Duodenal mucosa (tissue), 2 donors: ENCODE measurements around the gene OR2M5.

ENCODE experiments used
- H3K27ac ChIP-seq: one replicate; pipeline ENCODE4 v1.7.0; 2013; ENCODE audit warnings: low read depth, low read length
- H3K27me3 ChIP-seq, 2 donors: one replicate each; pipeline ENCODE4 v1.7.0; 2013; ENCODE audit warnings: low read length in 2 of 2, control low read depth in 1 of 2; ENCODE audit not compliant: insufficient read depth in 2 of 2, control insufficient read depth in 1 of 2
- H3K36me3 ChIP-seq, 2 donors: one replicate each; pipeline ENCODE4 v1.7.0; 2013; ENCODE audit warnings: low read length in 2 of 2, control low read depth in 1 of 2; ENCODE audit not compliant: insufficient read depth in 2 of 2, control insufficient read depth in 1 of 2
- H3K4me1 ChIP-seq, 2 donors: one replicate each; pipeline ENCODE4 v1.7.0; 2013; ENCODE audit warnings: low read length in 2 of 2, control low read depth in 1 of 2; ENCODE audit not compliant: insufficient read depth in 2 of 2, control insufficient read depth in 1 of 2
- H3K4me3 ChIP-seq, 2 donors: one replicate each; pipeline ENCODE4 v1.7.0; 2013; ENCODE audit warnings: low read length in 2 of 2, low read depth in 1 of 2
- H3K9ac ChIP-seq, 2 donors: one replicate each; pipeline ENCODE4 v1.7.0; 2013; ENCODE audit warnings: low read length in 2 of 2, low read depth in 1 of 2
- H3K9me3 ChIP-seq, 2 donors: one replicate each; pipeline ENCODE4 v1.7.0; 2013; ENCODE audit warnings: low read length in 2 of 2, control low read depth in 1 of 2; ENCODE audit not compliant: control insufficient read depth in 1 of 2

The OR2M5 gene

GRCh38 chr1:248144513-248145198 lies at the start of gene OR2M5:
Gene OR2M5, plus strand, starts transcription at chr1:248145148. Its CDS starts 0 bp downstream, at chr1:248145148.
- no peak within 1 kb of the TSS for H3K9ac ChIP-seq
- no peak within 1 kb of the TSS for H3K27ac ChIP-seq
- no peaks in the 10 kb centered on the region for H3K27me3 ChIP-seq
- no peak within 1 kb of the TSS for H3K4me3 ChIP-seq
- no peaks in the 10 kb centered on the region for H3K36me3 ChIP-seq
- H3K4me1 ChIP-seq: no peaks in the 10 kb centered on the region
- peaks cover 7 to 20% of the 10 kb centered on the region in 2 donors for H3K9me3 ChIP-seq

DNA sequence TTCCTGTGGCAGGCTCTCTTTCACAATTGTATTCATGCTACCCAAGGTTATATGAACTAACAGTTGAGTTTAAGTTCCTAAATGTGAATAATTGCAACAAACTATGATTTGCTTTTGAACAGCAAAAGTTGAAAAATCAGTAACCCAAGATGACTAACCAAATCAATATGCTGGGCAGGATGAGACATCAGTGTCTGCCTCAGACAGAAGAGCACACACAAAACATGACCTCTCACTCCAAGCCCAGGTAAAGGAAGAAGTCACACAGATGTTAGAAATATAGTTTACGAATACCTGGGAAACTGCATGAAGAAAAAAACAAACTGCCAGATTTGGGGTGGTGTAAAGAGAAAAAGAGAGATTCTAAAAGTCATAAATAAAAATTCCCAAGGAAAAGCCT lies 46.4 kb upstream of the OR2M5 start:
- no peaks in the 10 kb centered on the region for H3K27me3 ChIP-seq
- no peaks in the 10 kb centered on the region for H3K4me1 ChIP-seq
- H3K36me3 ChIP-seq: no peaks in the 10 kb centered on the region
- H3K9ac ChIP-seq: no peak overlapping the region
- H3K9me3 ChIP-seq: peaks cover 4 to 7% of the 10 kb centered on the region in 2 donors
- no peak overlapping the region for H3K27ac ChIP-seq
- no peak overlapping the region for H3K4me3 ChIP-seq

DNA sequence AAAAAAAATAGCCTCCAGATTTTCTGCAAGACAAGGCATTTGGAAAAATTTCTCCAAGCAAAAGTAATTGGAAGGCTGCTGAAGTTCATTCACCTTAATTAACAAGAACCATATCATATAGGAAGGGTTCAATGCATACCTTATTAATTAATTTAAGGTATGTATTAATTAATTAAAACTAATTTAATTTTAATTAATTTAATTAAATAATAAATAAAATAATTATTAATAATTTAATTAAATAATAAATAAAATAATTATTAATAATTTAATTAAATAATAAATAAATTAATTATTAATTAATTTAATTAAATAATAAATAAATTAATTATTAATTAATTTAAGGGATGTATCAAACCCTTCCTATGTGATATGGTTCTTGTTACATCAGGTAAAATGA lies 42.1 kb upstream of the OR2M5 start:
- Histone ChIP-seq H3K27me3 (no peaks in the 10 kb centered on the region), H3K9me3 (peaks cover 4 to 10% of the 10 kb centered on the region in 2 donors), H3K36me3 (no peaks in the 10 kb centered on the region), H3K4me1 (no peaks in the 10 kb centered on the region), H3K4me3 (no peak overlapping the region), H3K9ac (no peak overlapping the region), H3K27ac (no peak overlapping the region)

- Histone ChIP-seq H3K36me3 (no peaks in the 10 kb centered on the region), H3K27me3 (no peaks in the 10 kb centered on the region), H3K4me1 (no peaks in the 10 kb centered on the region), H3K4me3 (no peak overlapping the region), H3K9me3 (peaks cover 19 to 25% of the 10 kb centered on the region in 2 donors), H3K27ac (no peak overlapping the region), H3K9ac (no peak overlapping the region)
These were observed 33.8 kb upstream of the OR2M5 start for GRCh38 chr1:248111157-248111556.

DNA sequence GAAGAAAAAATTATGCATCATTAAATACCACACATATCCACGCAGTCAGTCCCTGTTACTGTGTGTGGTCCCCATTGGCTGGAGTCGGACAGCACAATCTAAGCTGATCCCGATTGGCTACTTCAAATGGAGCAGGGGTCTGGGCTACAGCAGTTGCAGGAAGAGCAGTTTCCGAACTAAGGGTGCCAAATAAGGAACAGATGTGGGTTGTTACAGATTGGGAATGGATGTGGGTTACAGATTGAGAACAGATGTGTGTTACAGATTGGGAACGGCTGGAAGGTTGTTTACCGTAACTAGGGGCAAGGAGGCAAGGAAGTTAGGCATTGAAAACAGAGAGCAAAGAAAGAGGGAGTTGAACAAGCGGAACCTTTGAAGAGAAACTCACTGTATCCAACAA lies 30.1 kb upstream of the OR2M5 start:
- Histone ChIP-seq H3K36me3 (no peaks in the 10 kb centered on the region), H3K27me3 (no peaks in the 10 kb centered on the region), H3K4me1 (no peaks in the 10 kb centered on the region), H3K4me3 (no peak overlapping the region), H3K9ac (no peak overlapping the region), H3K27ac (no peak overlapping the region), H3K9me3 (peaks cover 17 to 19% of the 10 kb centered on the region in 2 donors)

DNA sequence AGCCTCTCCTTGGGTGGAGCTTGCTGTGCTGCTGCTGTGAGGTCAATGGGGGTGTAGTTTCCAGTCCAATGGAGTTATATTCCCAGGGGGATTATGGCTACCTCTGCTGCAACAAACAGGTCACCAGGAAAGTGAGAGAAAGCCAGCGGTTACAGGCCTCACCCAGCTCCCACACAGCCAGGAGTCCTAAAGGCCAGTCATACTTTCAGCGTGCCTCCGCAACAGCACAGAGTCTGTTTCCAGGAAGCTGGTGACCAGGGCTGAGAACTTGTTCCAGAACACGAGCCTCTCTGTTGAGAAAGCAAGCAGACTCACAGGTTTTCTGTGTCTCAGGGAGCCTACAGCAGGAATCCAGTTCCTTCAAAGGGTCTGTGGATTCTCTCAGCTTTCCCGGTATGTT lies 17.3 kb upstream of the OR2M5 start:
- Histone ChIP-seq H3K9me3 (peaks cover 14 to 21% of the 10 kb centered on the region in 2 donors), H3K9ac (no peak overlapping the region), H3K27ac (no peak overlapping the region), H3K27me3 (no peaks in the 10 kb centered on the region), H3K4me1 (no peaks in the 10 kb centered on the region), H3K36me3 (no peaks in the 10 kb centered on the region), H3K4me3 (no peak overlapping the region)

GRCh38 chr1:248136811-248137210 lies 8.1 kb upstream of the OR2M5 start:
- Histone ChIP-seq H3K27me3 (no peaks in the 10 kb centered on the region), H3K27ac (no peak overlapping the region)

DNA sequence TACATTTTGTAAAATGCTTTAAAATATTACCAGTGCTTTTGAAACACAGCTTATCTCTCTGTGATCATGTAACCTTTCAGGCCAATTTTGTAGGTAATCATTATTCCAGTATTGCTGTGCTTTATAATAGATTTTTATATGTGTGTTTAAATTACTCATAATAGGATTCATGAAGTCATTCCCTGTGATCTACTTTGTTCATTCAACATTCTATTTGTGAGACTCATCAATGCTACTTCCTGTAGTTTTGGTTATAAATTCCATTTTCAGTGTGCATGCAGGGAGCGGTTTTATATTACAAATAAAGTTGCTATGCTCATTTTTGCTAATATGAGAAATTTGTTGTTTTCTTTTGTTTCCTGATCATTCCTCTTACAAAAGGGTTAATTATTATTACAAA lies 4.1 kb upstream of the OR2M5 start:
- H3K4me3 ChIP-seq: no peak overlapping the region
- no peaks in the 10 kb centered on the region for H3K36me3 ChIP-seq
- no peaks in the 10 kb centered on the region for H3K27me3 ChIP-seq
- H3K9me3 ChIP-seq: peaks cover 7 to 9% of the 10 kb centered on the region in 2 donors
- no peak overlapping the region for H3K27ac ChIP-seq
- no peak overlapping the region for H3K9ac ChIP-seq
- no peaks in the 10 kb centered on the region for H3K4me1 ChIP-seq

More at GRCh38 chr1:248136811-248137210, 8.1 kb upstream of the OR2M5 start:
- peaks cover 0 to 5% of the 10 kb centered on the region in 2 donors for H3K9me3 ChIP-seq
- no peak overlapping the region for H3K9ac ChIP-seq
- no peaks in the 10 kb centered on the region for H3K4me1 ChIP-seq
- no peaks in the 10 kb centered on the region for H3K36me3 ChIP-seq
- no peak overlapping the region for H3K4me3 ChIP-seq

DNA sequence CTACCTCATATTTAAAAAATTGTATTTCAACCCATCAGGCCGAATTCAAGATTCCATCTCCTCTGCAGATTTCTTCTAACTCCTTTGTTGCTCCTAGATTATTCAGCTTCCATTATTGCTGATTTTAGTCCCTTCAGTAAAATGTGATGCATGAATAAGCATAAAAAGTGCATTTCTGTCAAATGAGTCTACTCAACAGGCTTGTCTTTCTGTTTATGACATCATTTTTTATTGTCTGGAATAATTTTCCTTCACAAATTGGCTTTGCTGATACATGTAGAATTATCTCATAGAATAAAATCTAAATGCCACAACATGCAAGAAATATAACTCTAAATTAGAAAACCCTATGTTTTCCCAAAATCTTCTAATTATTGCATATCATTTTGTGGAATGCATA lies 1.6 kb upstream of the OR2M5 start:
- H3K27ac ChIP-seq: no peak overlapping the region
- no peaks in the 10 kb centered on the region for H3K36me3 ChIP-seq
- no peak overlapping the region for H3K4me3 ChIP-seq
- H3K9me3 ChIP-seq: peaks cover 7 to 20% of the 10 kb centered on the region in 2 donors
- no peaks in the 10 kb centered on the region for H3K27me3 ChIP-seq
- H3K9ac ChIP-seq: no peak overlapping the region
- H3K4me1 ChIP-seq: no peaks in the 10 kb centered on the region

DNA sequence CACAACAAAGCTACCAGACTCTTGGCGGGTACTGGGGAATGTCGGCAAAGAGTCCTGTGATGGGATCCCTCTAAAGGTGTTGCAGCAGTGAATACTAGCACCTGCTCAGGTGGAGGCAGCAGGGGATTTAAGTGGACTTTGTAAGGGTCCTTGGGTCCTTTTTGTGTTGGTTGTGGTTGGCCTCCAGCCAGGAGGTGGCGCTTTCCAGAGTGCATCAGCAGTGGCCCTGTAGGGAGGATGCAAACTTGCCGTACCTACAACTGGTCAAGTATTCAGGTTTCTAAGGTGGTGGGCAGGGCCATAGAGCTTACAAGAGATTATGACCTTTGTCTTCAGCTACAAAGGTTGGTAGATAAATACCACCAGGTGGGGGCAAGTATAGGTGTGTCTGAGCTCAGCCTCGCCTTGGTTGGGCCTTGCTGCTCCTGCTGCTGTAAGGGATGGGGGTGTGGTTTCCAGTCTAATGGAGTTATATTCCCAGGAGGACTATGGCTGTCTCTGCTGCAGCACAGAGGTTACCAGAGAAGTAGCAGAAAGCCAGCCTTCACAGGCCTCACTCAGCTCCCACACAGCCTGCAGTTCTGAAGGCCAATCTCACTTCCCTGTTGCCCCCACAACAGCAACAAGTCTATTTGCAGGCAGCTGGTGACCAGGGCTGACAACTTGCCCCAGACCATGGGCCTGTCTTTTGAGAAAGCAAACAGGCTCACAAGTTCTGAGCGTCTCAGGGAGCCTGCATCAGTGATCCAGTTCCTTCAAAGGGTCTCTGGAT lies 7.3 kb downstream of the OR2M5 start:
- Histone ChIP-seq H3K4me1 (no peaks in the 10 kb centered on the region), H3K4me3 (no peak overlapping the region)

More for the DNA sequence above, 7.3 kb downstream of the OR2M5 start:
- peaks cover 11 to 12% of the 10 kb centered on the region in 2 donors for H3K9me3 ChIP-seq
- H3K27me3 ChIP-seq: no peaks in the 10 kb centered on the region
- no peaks in the 10 kb centered on the region for H3K36me3 ChIP-seq
- H3K27ac ChIP-seq: no peak overlapping the region
- no peak overlapping the region for H3K9ac ChIP-seq
